Keratinocyte (primary cell): ENCODE results near the gene KCNQ2. TPM values are rescaled to one million over a fixed set of nuclear protein-coding genes. Genes with fewer than 3 reads are reported as not detected.

Experiments
- DNase-seq: peaks from one replicate; pipeline ENCODE4 v3.0.0-alpha.2; 2011; ENCODE audit warnings: low read depth, missing footprints, low spot score
- FAIRE-seq: peaks from 2 replicates; lab custom pipeline; 2011; peaks lifted over from hg19 to GRCh38; lab: Jason Lieb, UNC
- H2AFZ ChIP-seq: 2 replicates; pipeline ENCODE4 v1.6.0; 2012; ENCODE audit warnings: low read length, control low read depth, inconsistent platforms; ENCODE audit not compliant: control insufficient read depth
- H3K27ac ChIP-seq: 2 replicates; pipeline ENCODE4 v1.5.1; 2011; ENCODE audit warnings: low read length; ENCODE audit not compliant: control insufficient read depth, insufficient read depth
- H3K27me3 ChIP-seq: 3 replicates; pipeline ENCODE4 v1.6.0; 2011; ENCODE audit warnings: low read length; ENCODE audit not compliant: control insufficient read depth, insufficient read depth; ENCODE audit errors: extremely low read depth
- H3K36me3 ChIP-seq, 2 experiments: 2 replicates in 1 of 2; 3 replicates in 1 of 2; pipeline ENCODE4 v1.5.1; 2011; ENCODE audit warnings: low read length in 2 of 2, mild to moderate bottlenecking in 1 of 2; ENCODE audit not compliant: control insufficient read depth in 2 of 2, insufficient read depth in 2 of 2; ENCODE audit errors: extremely low read depth in 1 of 2
- H3K4me1 ChIP-seq: 3 replicates; pipeline ENCODE4 v1.5.1; 2011; ENCODE audit warnings: low read length; ENCODE audit not compliant: control insufficient read depth, insufficient read depth; ENCODE audit errors: extremely low read depth
- H3K4me2 ChIP-seq: 3 replicates; pipeline ENCODE4 v1.6.0; 2011; ENCODE audit warnings: low read depth, low read length; ENCODE audit not compliant: control insufficient read depth, insufficient read depth; ENCODE audit errors: extremely low read depth
- H3K4me3 ChIP-seq, 3 experiments: fragments of 200-600 bp in 1 of 3; sonication (generic) in 1 of 3; 2 replicates in 2 of 3; 3 replicates in 1 of 3; pipeline ENCODE4 v1.5.1; 2011 to 2016; ENCODE audit warnings: low read length in 3 of 3, mild to moderate bottlenecking in 3 of 3, control low read depth in 2 of 3, inconsistent platforms in 1 of 3, low read depth in 1 of 3, mixed read lengths in 1 of 3, mixed run types in 1 of 3, moderate library complexity in 1 of 3; ENCODE audit not compliant: control insufficient read depth in 2 of 3, insufficient read depth in 2 of 3; ENCODE audit errors: extremely low read depth in 1 of 3
- H3K79me2 ChIP-seq: 2 replicates; pipeline ENCODE4 v1.6.0; 2012; ENCODE audit warnings: low read length; ENCODE audit not compliant: control insufficient read depth, insufficient read depth
- H3K9ac ChIP-seq: 3 replicates; pipeline ENCODE4 v1.6.0; 2011; ENCODE audit warnings: low read length; ENCODE audit not compliant: control insufficient read depth, insufficient read depth; ENCODE audit errors: extremely low read depth
- H3K9me1 ChIP-seq: 3 replicates; pipeline ENCODE4 v1.6.0; 2011; ENCODE audit warnings: low read length; ENCODE audit not compliant: control insufficient read depth, insufficient read depth; ENCODE audit errors: extremely low read depth
- H3K9me3 ChIP-seq: 2 replicates; pipeline ENCODE4 v1.5.1; 2012; ENCODE audit warnings: low read depth, low read length; ENCODE audit not compliant: control insufficient read depth
- H4K20me1 ChIP-seq: 3 replicates; pipeline ENCODE4 v1.6.0; 2011; ENCODE audit warnings: low read length; ENCODE audit not compliant: control insufficient read depth, insufficient read depth; ENCODE audit errors: extremely low read depth
- CTCF ChIP-seq, 3 experiments: IDR thresholded peaks in 1 of 3; conservative IDR thresholded peaks in 1 of 3; optimal IDR thresholded peaks in 1 of 3; 2 replicates in 2 of 3; 3 replicates in 1 of 3; pipeline versions ENCODE3 to v1.5.1; 2011; ENCODE audit warnings: low read length in 3 of 3, mild to moderate bottlenecking in 3 of 3, moderate library complexity in 2 of 3, control low read depth in 1 of 3, inconsistent platforms in 1 of 3; ENCODE audit not compliant: insufficient read depth in 2 of 3; ENCODE audit errors: extremely low read depth in 1 of 3
- EZH2 ChIP-seq: IDR thresholded peaks from one replicate; pipeline ENCODE4 v1.6.1; 2012; ENCODE audit warnings: inconsistent platforms, mild to moderate bottlenecking, low read length, moderate library complexity
- dilution Hi-C: fragments of 300-500 bp; cut with MboI; formaldehyde crosslinking; loops from one replicate; pipeline ENCODE4 v1.7.0; 2020; ENCODE audit warnings: low sequenced_read_pairs; ENCODE audit not compliant: extremely low pct_ligation_motif_present
- polyA plus RNA-seq, 5 experiments: library from polyadenylated mRNA; depleted of rRNA in 3 of 5; stranded (reverse) in 3 of 5; stranded (forward) in 1 of 5; unstranded in 1 of 5; fragments of >200 nt; gene quantifications; 1 replicate in 1 of 5; 2 replicates in 3 of 5; 3 replicates in 1 of 5; pipeline versions ENCODE4 v1.2.1 to v1.2.3, GENCODE V29; 2011 to 2012; ENCODE audit warnings: missing spikeins in 2 of 5, low read depth in 1 of 5, low replicate concordance in 1 of 5

Gene KCNQ2
- polyA plus RNA-seq, 1 donor (not counting 4 experiments of a cell fraction or from before 2014, with no cell fraction given), result not detected

- no peaks in the 10 kb centered on the region for H3K4me1 ChIP-seq
- no peaks in the 10 kb centered on the region for H3K79me2 ChIP-seq
- DNase-seq, result no peak
- peaks cover 1% of the 10 kb centered on the region for H3K9me3 ChIP-seq
- H3K27me3 ChIP-seq, result peaks cover 3% of the 10 kb centered on the region
- no peak for FAIRE-seq
- TF ChIP-seq CTCF (optimal IDR thresholded peaks at IDR 0.05 in 1 of 3, IDR thresholded peaks at IDR 0.05 in 1 of 3, conservative IDR thresholded peaks at IDR 0.05 in 1 of 3; ENCODE audit: extremely low read depth in 1 of 3, insufficient read depth in 2 of 3, low read length in 3 of 3), result no peak
- no peak for TF ChIP-seq EZH2
- no peak overlapping the region for H3K27ac ChIP-seq
- no peaks in the 10 kb centered on the region for H3K36me3 ChIP-seq
- H4K20me1 ChIP-seq, result no peaks in the 10 kb centered on the region
- H3K4me3 ChIP-seq, result no peak overlapping the region
- H3K4me2 ChIP-seq, result no peak overlapping the region
- H3K9ac ChIP-seq, result no peak overlapping the region
- dilution Hi-C loops, result no loop called here
- no peaks in the 10 kb centered on the region for H3K9me1 ChIP-seq
- H2AFZ ChIP-seq, result no peak overlapping the region
Measured at GRCh38 chr20:63409066-63409833, 63.2 kb downstream of the KCNQ2 start.

GRCh38 chr20:63408684-63409046 is 63.8 kb downstream of the KCNQ2 start:
- Histone ChIP-seq H3K27me3 (peaks cover 3% of the 10 kb centered on the region), H3K4me2 (no peak overlapping the region), H2AFZ (no peak overlapping the region), H3K9me1 (no peaks in the 10 kb centered on the region), H3K36me3 (no peaks in the 10 kb centered on the region), H3K27ac (no peak overlapping the region), H3K79me2 (no peaks in the 10 kb centered on the region), H3K9ac (no peak overlapping the region), H3K9me3 (peaks cover 1% of the 10 kb centered on the region), H4K20me1 (no peaks in the 10 kb centered on the region), H3K4me3 (no peak overlapping the region), H3K4me1 (no peaks in the 10 kb centered on the region)
- DNase-seq (no peak), FAIRE-seq (no peak)
- TF ChIP-seq EZH2, result no peak
- no peak for TF ChIP-seq CTCF (optimal IDR thresholded peaks at IDR 0.05 in 1 of 3, IDR thresholded peaks at IDR 0.05 in 1 of 3, conservative IDR thresholded peaks at IDR 0.05 in 1 of 3; ENCODE audit: extremely low read depth in 1 of 3, insufficient read depth in 2 of 3, low read length in 3 of 3)
- dilution Hi-C loops, result no loop called here
